Measurements from ENCODE around the gene CXCL12. TPM values are rescaled to one million over a fixed set of nuclear protein-coding genes. Genes with fewer than 3 reads are reported as not detected.

The CXCL12 gene
- total RNA-seq, 4 donors from 2014 or later = 6.7 to 65.2 (median 13.9) TPM

DNA sequence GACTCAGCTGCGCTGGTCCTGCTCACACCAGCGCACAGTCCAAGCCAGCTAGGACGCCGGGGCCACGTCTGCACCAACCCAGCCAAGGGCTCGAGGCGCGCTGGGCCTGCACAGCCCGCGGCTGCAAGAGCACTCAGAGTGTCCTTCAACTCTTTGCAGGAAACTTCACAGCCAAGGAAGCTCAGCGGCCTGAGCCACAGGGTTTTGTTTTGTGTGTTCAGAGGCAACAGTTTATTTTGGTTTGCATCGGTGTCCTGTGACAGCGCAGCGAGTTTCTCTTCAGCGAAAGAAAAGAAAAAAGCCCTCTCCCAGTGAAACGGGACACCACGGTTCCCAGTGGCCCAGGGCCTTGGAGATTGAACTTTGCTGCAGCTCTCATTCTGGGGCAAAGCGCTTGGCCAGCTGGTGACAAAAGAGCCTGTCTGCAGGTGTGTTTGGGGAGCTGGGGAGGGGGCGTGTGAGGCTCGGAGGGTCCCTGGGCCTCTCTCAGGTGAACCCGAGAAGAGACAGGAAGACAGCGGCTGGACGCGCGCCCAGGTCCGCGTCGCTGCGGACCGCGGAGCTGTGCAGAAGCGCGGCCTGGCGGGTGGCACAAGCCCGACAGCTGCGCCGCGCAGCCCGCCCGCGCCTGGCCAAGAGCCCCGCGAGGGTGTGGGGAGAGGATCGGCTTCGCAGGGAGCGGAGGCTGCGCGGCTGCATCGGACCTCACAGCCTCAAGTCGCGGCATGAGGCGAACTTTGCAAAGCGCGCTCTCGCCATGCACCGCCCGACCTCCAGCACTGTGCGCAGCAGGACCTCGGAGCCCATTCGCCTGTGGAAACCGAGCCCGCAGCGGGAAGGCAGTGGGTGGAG, 922 bp downstream of the CXCL12 start:
- Histone ChIP-seq H3K27me3 (peaks cover 0 to 11% of the 10 kb centered on the region in 2 donors), H3K27ac (peak overlapping the region; percentile 51 to 67 (median 65)), H3K4me1 (peaks cover 0 to 16% (median 0%) of the 10 kb centered on the region in 4 donors), H3K36me3 (peaks cover 0 to 2% (median 0%) of the 10 kb centered on the region in 3 donors), H3K9me3 (no peaks in the 10 kb centered on the region), H3K4me3 (peak overlapping the region; percentile 35 to 65 (median 50))
- TF ChIP-seq CTCF (IDR thresholded peaks at IDR 0.05) (no peak), POLR2A (IDR thresholded peaks at IDR 0.05) (no peak)
- DNase-seq = peak in 1 of 3 donors; percentile 44

- H3K4me1 ChIP-seq = peaks cover 0 to 16% (median 0%) of the 10 kb centered on the region in 4 donors
- TF ChIP-seq CTCF (IDR thresholded peaks at IDR 0.05) = no peak
- H3K27me3 ChIP-seq = peaks cover 0 to 11% of the 10 kb centered on the region in 2 donors
- peak overlapping the region; percentile 1 to 66 (median 50) for H3K27ac ChIP-seq
- peaks cover 0 to 2% (median 0%) of the 10 kb centered on the region in 3 donors for H3K36me3 ChIP-seq
- H3K9me3 ChIP-seq = no peaks in the 10 kb centered on the region
- peak in 1 of 3 donors; percentile 31 for DNase-seq
- H3K4me3 ChIP-seq = peak overlapping the region; percentile 35 to 65 (median 50)
Observed at GRCh38 chr10:44382981-44383748, 1.7 kb downstream of the CXCL12 start.

DNA sequence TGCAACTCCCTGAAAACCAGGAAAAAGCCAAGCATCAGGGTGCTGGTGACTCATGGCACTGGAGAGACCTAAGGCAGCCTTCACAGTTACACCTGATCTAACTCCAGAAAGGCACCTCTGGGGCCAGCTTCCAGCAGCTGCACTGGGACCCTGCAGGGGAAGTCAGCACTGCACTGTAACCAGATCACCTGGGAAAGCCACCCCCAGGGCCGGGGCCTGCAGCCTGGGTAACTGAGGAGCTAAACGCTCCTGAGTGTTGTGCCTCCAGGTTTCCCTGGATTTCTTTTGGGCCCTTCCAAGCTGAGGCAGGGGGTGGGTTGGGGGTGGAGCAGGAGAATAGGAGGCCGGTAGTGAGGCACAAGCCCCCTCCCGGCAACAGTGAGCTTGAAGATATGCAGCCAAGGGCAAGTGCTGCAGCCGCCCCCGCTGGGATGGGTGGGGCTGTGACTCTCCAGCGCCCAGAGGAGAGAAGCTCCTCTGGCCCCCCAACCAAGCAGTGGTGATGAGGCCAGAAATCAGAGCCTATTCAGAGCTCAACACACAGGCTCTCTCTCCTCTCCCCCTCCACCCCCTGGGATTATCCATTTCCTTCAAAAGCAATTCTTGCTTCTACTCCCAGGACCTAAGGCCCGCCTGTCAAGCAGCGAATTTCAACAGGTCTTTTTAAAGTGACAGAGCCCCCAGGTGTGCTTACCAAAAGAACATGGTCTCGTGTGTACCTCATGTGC, 2.6 kb downstream of the CXCL12 start:
- TF ChIP-seq CTCF (IDR thresholded peaks at IDR 0.05) = no peak
- TF ChIP-seq POLR2A (IDR thresholded peaks at IDR 0.05) = no peak
- H3K4me1 ChIP-seq = peaks cover 0 to 16% (median 0%) of the 10 kb centered on the region in 4 donors
- no peaks in the 10 kb centered on the region for H3K9me3 ChIP-seq
- peak overlapping the region in 1 of 4 donors; percentile 49 for H3K27ac ChIP-seq
- H3K27me3 ChIP-seq = peaks cover 0 to 11% of the 10 kb centered on the region in 2 donors
- peak in 1 of 3 donors; percentile 36 for DNase-seq
- H3K4me3 ChIP-seq = peak overlapping the region in 2 of 4 donors; percentile 21 to 59
- H3K36me3 ChIP-seq = peaks cover 0 to 2% (median 0%) of the 10 kb centered on the region in 3 donors

DNA sequence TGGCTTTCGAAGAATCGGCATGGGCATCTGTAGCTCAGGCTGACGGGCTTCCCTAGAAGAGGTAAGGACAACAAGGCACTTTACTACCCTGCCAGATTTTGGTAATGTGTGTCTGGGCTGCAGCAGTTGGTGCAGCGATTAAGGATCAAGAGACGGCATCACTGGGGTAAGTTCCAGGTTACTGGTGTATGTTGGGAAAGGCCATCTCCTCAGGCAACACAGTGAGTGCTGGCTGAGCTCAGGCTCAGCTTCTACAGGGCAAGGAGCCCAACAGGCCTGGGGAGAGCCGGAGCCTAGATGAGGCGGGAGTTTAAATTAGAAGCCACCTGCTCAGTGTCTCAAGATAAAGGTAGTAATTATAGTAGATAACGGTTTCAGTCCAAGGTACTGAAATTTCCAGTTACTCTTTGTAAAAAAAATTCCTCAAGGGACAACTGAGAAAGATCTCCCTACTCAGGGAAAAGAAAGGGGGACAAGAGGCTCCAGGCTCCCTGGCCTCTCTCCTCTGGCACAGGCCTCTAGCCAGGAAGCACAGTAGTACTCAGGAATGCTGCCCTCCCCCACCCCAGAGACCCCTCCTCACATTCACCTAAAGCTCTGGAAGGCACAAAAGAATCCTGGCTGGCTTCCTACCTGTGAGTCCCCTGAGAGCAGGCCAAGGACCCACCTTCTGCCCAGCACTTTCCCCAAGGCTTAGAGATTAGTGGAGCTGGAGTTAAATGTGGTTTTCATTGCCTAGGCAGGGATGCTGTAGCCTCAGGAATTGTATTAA, 3.9 kb downstream of the CXCL12 start:
- Histone ChIP-seq H3K36me3 (peaks cover 0 to 2% (median 0%) of the 10 kb centered on the region in 3 donors), H3K9me3 (no peaks in the 10 kb centered on the region), H3K27me3 (peaks cover 0 to 11% of the 10 kb centered on the region in 2 donors), H3K27ac (no peak overlapping the region), H3K4me1 (peaks cover 0 to 10% (median 0%) of the 10 kb centered on the region in 4 donors), H3K4me3 (no peak overlapping the region)
- no peak for TF ChIP-seq POLR2A (IDR thresholded peaks at IDR 0.05)
- peak in 1 of 3 donors; percentile 21 for DNase-seq

DNA sequence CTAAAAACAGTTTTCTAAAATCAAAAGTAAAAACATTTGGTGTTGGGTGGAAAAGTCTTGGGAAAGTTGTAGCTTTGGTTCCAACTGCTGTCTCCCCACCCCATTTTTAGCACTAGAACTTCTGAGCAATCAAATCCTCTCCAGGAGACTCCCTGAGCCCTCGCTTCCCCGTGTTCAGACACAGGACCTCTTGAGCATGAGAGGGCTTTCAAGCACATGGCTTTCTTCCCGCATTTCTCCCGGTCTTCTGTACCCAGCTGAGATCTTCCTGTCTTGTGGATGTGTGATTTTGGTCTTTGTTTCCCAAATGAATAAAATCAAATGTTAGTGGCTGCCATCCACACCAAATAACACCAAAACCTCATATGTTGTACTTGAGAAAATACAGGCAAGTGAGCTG, 5.0 kb downstream of the CXCL12 start:
- Histone ChIP-seq H3K27me3 (peaks cover 0 to 4% of the 10 kb centered on the region in 2 donors), H3K27ac (no peak overlapping the region)
- no peak for DNase-seq

More for the DNA sequence above, 5.0 kb downstream of the CXCL12 start:
- Histone ChIP-seq H3K36me3 (peaks cover 0 to 2% (median 0%) of the 10 kb centered on the region in 3 donors), H3K9me3 (no peaks in the 10 kb centered on the region), H3K4me3 (no peak overlapping the region), H3K4me1 (peaks cover 0 to under 1% (median 0%) of the 10 kb centered on the region in 4 donors)
- TF ChIP-seq POLR2A (IDR thresholded peaks at IDR 0.05) (no peak), CTCF (IDR thresholded peaks at IDR 0.05) (no peak)
